ENCODE data around the gene IGDCC3. TPM values are rescaled to one million over a fixed set of nuclear protein-coding genes. Genes with fewer than 3 reads are reported as not detected.
"Not testable (repeated sequence)": the region's sequence is repeated elsewhere in the genome, so short reads cannot be mapped to it uniquely, and the experiment has no call there.

The IGDCC3 gene
- total RNA-seq, 1 donor from 2014 or later: 6.9 TPM

DNA sequence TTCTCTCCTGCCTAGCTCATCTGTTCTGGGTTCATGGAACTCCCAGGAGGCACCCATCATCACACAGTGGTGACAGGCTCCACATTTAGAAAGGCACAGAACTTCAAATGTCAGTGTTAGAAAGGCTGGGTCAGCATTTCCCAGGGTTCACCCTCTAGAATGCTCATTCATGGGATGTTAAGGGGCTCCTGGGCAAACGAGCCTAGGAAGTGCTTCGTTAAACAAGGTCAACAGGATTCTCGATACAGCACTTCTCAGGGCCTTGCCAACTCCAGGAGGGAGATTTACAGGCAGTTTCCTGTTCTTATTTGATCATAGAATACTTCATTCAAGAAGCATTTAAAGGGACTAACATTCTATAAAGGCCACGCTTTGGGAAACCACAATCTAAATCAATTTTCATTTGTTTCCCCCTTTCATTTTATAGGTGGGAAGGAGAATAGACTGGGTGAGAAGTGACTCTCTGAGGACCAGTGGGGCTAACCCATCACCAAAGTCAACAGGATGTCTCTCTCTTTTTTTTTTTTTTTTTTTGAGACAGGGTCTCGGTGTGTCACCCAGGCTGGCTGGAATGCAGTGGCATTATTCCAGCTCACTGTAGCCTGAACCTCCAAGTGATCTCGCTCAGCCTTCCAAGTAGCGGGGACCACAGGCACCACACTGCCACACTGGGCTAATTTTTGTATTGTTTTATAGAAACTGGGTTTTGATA is 30.7 kb upstream of the IGDCC3 start:
- FAIRE-seq (no peak), DNase-seq (ENCODE audit: low spot score in 2 of 2) (no peak)

DNA sequence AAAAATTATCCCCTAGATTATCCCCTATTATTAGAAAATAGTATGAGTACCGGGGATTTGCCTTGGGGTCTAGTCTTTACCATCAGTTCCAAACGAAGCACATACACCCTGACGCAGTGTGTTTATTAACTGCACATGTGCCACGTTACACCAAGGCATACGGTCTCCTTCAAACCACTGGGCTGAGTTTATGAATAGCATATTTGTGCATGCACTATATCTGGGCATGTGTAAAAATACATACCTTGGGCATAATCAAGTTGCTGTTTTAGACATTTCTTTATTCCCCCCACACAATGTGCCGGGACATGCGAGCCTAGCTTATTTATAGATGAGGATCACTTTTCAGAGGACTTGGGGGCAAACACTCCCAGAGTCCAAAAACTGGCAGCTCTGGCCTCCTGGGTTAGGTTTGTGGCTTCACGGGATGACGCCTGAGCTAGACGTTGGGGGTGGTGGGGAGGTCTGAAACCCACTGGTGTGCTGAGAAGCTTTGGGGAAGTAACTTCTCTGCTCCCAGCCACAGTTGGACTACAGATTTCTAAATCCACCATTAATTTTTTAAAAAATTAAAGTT is 28.7 kb upstream of the IGDCC3 start:
- no peak for DNase-seq (ENCODE audit: low spot score in 2 of 2)
- FAIRE-seq: no peak

DNA sequence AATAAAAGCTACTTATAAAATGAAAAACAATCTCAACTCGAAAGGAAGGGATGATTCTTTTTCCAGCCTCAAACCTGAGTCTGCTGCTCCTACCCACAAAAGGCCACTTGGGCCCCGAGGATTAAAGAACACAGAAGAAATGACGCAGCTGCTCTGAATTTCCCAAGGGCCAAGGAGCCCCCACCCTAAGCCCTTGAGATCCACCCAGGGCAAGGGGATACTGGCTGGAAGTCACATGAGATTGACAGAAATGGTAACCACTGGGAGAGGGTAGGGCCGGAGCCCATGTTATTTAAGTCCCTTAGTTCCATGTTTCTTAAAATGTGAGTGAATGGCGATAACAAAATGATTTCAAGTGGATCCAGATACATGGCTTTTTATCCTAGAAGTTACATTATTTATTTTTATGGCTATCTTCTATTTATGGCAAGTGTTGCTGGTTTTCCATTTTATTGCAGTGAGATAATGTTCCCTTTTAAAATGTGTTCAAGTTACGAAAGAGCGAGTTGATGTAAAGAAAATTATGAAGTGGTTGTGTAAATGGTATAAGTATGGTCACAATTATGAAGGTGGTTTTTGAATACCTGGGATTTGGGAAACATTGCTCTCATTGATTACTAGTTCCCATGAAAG is 28.1 kb upstream of the IGDCC3 start:
- FAIRE-seq: no peak

DNA sequence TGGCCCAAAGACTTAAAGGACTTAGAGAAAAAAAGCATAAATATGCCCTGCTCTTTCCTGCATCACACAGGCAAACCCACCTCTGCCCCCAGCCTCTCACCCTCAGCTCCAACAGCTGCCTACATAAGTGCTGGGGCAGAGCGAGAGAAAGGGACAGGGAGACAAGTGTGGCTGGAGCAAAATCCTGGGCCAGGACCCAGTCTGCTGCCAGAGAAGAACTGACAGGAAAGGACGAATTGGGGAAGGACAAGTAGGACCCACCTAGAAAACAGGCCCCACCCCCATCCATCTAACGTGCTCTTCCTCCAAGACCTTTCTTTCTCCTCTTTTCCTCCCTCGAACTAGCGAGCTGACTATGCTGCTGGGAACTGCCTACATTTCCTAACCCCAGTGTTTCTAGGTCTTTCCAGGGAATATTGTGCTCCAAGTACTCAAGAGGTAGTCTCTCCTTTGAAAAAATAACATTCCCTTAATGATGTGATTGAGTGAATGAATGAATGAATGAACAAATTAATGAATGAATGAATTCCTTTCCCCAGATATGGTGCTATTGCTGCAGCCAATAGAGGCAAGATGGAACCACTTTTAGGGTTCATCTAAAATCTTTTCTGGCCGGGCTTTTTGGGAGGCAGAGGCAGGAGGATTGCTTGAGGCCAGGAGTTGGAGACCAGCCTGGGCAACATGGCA is 26.5 kb upstream of the IGDCC3 start:
- DNase-seq (ENCODE audit: low spot score in 2 of 2) (no peak), FAIRE-seq (no peak)

More for the DNA sequence above, 28.1 kb upstream of the IGDCC3 start:
- no peak for DNase-seq (ENCODE audit: low spot score in 2 of 2)

DNA sequence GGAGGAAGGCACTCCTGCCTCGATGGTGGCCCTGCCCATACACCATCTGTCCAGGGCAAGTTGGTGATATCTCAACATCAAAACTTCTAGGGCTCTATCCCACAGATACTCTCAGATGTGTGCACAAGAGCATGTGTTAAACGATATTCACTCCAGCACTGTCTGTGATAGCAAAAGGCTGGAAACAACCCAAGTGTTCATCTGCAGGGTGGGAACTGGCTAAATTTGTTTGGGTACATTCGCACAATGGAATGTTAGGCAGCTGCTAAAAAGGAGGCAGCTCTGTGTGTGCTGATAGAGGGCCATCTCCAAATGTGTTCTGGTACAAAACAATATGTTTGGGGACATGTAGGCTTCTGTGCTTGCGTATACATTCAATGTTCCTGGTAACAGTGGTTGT is 25.2 kb upstream of the IGDCC3 start:
- FAIRE-seq: no peak
- no peak for DNase-seq (ENCODE audit: low spot score in 2 of 2)

DNA sequence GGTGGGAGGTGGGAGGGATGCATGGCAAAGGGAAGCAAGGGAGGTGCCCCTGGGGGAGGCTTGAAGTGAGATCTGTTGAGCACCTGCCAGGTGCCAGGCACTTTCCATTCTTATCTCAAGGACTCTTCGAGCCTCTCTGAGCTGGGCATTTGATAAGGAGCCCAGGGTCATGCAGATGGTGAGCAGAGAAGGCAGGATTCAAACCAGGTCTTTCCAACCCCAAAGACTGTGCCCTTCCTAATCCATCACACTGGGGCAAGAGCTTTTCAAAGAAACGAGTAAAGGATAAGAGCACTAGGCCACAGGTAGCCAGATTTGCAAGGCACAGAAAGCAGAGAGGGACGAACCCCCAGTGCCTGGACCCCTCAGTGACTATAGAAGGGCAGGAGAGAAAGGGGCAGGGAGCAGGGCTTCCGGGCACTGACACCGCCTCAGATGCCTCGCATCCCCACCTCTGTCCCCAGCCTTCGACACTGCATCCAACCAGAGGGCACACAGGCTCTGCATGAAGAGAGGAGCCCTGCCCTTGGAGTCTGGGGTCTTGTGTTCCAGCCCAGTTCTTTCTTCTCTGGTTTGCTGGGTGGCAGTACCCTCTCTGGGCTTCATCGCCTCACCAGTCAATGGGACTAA is 23.9 kb upstream of the IGDCC3 start:
- DNase-seq (ENCODE audit: low spot score in 2 of 2) (no peak), FAIRE-seq (no peak)

DNA sequence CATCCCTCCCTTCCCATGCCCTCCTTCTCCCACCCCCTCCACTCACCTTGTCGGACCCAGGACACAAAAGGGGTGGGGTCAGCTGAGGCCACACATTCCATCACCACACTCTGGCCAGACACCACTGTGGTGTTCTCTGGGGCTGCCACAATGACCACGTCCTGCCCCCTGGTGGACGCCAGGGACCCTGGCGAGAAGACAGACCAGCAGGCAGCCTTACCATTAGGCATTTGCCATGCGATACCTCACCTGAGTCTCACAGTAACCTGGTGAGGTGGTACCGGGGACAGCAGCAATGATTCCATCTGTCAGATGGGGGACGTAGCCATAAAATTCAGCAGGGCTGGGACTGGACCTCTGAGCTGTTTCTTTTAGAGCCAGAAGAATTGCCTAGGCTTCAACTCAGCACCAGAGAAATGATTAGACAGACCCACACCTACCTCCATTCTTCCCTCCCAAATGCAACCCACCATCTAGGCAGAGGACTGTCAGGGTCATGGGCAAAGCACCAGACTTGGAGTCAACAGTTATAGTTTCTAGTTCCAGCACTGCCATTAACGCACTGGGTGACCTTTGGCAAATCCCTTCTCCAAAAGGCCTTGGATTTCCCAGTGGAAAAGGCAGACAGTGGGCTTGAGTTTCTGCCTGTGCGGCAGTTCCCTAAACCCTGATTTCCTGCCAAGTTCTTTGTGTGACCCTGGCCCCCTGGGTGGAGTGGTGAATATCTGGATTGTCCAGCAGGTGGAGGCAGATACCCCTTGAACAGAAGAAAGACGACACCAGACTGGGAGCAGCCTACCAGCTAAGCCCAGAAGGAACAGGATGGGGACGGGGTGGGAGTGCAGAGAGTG is 23.2 kb upstream of the IGDCC3 start:
- peak; percentile 64 to 84 for DNase-seq (ENCODE audit: low spot score in 2 of 2)
- no peak for FAIRE-seq

DNA sequence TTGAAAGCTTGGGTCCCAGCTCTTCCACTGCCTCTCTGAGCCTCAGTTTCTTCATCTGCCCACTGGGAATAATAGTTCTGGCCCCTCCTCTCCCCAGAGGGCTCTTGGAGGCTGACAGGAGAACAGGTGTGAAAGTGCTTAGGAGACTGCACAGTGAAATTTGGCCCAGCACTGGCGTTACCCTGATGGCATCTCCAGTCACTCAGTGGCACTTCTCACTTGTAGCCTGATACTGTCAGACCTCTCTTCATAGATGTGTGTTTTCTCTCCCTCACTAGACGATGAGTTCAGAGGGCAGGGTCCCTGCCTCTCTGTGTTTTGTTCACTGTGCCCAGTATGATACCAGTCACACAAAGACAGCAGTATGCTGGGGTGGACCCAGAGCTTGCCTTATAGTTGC is 22.2 kb upstream of the IGDCC3 start:
- FAIRE-seq (no peak), DNase-seq (ENCODE audit: low spot score in 2 of 2) (no peak)

DNA sequence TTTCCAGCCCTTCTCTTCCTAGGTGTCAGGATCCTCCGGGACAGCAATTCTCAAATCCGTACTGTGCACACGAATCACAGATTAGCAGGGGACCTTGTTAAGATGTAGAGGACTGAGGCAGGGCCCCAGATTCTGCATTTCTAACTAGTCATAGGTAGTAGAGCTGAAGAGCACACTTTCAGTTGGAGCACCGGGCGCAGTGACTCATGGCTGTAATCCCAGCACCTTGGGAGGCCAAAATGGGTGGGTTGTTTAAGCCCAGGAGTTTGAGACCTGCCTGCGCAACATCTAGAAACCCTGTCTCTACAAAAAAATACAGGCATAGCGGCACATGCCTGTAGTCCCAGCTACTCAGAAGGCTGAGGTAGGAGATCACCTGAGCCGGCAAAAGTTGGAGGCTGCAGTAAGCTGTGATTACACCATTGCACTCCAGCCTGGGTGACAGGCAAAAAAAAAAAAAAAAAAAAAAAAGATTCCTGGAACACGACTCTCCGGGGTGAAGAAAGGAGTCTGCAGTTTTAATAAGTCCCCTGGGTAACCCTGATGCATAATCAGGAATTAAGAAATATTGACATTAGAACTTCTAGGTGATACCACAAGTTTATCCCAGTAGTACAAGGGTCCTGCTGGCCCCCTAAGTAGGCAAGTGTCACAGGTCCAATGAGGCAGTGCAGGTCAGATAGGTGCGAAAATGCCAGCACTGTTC is 21.4 kb upstream of the IGDCC3 start:
- DNase-seq (ENCODE audit: low spot score in 2 of 2): no peak
- no peak for FAIRE-seq

DNA sequence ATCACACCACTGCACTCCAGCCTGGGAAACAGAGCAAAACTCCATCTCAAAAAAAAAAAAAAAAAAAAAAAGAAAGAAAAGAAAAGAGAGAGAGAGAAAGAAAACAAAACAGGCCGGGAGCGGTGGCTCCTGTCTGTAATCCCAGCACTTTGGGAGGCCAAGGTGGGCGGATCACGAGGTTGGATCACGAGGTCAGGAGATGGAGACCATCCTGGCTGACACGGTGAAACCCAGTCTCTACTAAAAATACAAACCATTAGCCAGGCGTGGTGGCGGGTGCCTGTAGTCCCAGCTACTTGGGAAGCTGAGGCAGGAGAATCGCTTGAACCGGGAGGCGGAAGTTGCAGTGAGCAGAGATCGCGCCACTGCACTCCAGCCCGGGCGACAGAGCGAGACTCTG is 20.7 kb upstream of the IGDCC3 start:
- DNase-seq (ENCODE audit: low spot score in 2 of 2); FAIRE-seq: not testable (repeated sequence)

DNA sequence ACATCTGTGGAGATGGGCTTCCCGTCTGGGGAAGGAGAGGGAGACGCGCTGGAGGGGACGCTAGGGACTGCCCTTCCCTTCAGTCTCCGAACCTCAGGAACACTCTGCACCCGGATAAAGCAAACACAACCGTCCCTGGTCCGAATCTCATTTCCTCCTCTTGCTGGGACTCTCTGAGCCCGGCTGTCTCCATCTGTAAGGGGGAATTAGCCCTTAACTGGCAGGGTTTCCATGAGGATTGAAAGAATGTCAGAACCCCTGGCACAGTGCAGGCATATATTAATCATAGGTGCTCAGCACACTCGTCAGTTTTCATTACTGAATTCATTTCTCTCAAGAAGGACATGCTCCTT is 19.1 kb upstream of the IGDCC3 start:
- no peak for FAIRE-seq
- DNase-seq (ENCODE audit: low spot score in 2 of 2): no peak

DNA sequence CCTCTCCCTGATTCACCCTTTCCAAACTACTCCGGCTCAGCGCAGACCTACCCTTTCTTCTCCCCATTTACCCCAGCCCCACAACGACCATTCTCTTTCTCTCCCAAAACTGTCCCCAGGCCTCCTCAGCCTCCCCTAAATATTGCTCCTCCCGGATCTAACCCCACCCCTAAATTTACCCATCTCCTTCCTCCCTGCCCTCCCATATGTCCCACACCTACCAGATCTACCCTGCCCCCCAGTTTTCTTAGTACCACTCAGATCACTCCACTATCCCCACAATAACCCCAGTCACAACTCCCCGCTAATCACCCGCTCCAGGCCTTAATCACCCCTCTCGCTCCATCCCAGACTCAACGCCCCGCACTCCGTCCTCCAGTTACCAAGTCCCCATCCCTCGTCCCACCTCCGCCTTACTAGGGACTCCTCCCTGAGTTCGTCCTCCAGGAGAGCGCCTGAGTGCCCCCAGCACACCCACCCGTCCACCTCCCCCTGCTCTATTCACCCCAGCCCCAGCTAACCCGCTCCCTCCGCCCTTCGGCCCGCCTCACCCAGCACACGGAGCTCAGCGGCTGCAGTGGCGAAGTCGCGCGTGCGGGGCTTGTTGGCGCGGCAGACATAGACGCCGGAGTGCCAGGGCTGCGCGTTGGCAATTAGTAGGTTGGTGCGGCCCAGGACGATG is 18.6 kb upstream of the IGDCC3 start:
- FAIRE-seq: no peak
- no peak for DNase-seq (ENCODE audit: low spot score in 2 of 2)

DNA sequence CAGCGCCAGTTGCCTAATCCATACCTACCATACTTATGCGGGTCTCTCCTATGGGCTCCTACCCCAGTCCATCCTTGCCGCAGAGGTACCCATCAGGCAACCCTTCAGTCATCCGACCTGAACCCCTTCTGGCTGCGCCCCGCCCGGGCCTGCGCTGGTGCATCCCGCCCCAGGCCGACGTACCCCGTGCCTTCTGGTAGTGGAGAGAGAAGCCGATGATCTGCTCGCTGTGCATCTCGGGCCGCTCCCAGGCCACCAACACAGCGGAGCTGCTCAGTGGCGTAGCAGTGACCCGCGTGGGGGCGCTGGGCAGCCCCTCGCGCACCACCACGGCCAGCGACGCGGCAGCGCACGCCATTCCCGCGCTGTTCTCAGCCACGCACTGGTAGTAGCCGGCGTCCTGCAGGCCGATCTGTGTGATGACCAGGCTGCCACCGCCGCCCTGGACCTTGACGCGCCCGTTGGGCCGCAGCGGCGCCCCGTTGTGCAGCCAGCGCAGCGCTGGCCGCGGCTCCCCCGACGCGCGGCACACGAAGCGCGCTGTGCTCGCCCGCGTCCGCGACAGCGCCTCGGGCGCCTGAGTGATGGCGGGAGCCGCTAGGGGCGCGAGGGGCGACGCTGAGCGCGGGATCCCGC is 17.9 kb upstream of the IGDCC3 start:
- FAIRE-seq (no peak), DNase-seq (ENCODE audit: low spot score in 2 of 2) (no peak)

DNA sequence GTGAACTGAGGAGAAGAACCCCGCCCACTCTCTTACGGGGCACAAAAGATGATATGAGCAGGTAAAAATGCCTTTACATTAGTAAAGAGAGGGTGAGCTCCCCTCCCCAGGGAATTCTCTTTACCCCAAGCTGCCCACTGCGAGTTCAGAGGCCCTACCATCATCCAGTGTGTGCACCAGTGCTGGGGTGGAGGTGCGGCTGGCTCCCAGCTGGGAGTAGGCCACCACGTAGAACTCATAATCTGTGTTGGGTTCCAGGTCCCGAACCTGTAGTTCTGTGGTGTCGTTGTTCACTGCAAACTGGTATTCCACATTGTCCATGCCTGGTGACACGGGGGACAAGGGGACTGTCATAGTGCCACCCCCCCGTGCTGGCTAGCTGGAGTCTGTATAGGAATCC is 17.1 kb upstream of the IGDCC3 start:
- DNase-seq (ENCODE audit: low spot score in 2 of 2) (no peak), FAIRE-seq (no peak)

DNA sequence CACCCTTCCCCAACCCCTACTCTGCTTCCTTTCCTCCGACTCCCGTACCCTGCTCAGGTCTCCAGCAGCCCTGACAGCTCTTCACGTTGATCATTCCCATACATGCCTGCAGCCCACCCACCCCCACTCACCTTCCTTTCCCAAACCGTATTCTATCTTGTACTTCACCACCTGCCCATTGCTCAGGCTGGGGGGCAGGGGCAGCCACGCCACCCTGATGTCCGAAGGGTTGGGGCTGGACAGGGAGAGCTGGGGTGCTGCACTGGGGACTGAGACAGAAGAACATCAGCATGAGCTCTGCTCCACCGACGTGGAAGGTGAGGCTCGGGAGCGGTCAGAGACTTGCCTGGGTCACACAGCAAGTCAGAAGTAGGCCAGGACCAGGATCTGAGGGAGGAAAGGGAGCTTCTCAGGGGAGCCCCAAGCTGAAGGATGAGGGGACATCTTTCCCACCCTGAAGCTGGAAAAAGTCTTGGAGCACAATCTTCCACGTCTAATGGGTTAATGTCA is 16.5 kb upstream of the IGDCC3 start:
- DNase-seq (ENCODE audit: low spot score in 2 of 2) (no peak), FAIRE-seq (no peak)

DNA sequence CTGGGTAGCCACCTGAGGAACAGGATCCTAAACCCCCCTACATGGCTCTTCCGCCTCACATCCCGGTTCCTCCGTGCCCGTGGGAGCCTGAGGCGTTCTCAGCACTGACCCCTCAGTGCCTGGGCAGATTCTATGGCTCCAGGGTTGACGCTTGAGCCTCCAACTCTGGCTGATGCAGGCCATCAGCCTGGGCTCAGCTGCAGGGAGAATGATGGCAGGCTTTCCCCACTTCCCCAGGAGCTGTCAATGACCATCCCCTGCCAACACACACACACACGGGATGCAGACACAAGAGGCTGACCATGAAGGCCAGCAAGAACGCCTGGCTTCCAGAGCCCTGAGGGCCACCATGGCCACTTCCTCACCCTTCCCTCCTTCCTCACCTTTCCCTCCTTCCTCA is 15.8 kb upstream of the IGDCC3 start:
- no peak for FAIRE-seq
- no peak for DNase-seq (ENCODE audit: low spot score in 2 of 2)

DNA sequence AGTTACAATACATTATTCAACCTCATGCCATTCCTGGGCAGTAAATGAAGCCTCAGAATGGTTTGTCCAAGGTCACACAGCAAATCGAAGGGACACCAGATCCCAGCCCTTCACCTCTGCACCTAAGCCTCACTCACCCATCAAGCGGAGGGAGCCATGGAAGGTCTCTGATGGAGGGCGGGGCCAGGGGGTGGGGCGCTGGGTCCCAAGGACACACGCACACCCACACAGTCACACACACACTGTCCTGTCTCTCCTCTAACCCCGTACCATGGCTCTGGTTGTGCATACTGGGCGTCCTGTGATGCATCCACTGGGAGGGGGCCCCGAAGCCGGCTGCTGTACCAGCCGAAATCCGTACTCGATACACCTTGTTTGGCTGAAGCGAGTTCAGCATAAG is 15.3 kb upstream of the IGDCC3 start:
- DNase-seq (ENCODE audit: low spot score in 2 of 2) (no peak), FAIRE-seq (no peak)

DNA sequence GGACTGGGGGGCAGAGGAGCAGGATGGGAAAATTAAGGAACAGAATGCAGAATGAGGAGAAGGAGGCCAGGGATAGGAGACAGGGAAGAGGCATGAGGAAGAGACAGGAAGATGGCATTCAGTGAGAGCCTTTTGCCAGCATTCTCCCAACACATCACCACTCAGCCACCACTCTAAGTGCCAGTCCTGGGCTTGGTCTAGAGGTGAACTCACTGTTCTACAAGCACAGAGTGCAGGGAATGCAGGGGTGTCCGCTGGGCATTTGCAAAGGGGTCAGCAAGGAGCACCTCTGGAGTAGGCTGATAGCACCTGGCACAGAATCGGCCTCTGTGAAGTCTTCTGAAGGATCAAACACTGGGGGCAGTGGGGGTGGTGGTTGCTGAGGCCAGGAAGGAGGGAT is 14.6 kb upstream of the IGDCC3 start:
- DNase-seq (ENCODE audit: low spot score in 2 of 2) (no peak), FAIRE-seq (no peak)
